IMR-90 (cell line): Measurements from ENCODE around the gene PAK4. TPM values are rescaled to one million over a fixed set of nuclear protein-coding genes. Genes with fewer than 3 reads are reported as not detected.

Experiments used
- ATAC-seq: fragments of 200-7000 bp; cut with Tn5 transposase; 2 replicates; pipeline ENCODE4 v1.9.1; 2020; ENCODE audit warnings: low read depth, mild to moderate bottlenecking, moderate library complexity
- BruUV-seq: library from RNA; stranded (reverse); fragments of 400-500 nt; replicated peaks from 2 replicates; lab custom pipeline; 2021; lab: Mats Ljungman, UMichigan
- CTCF ChIA-PET: fragments of 300-600 bp; formaldehyde crosslinking; extraction: SDS; loops from one replicate; lab custom pipeline; 2021; ENCODE audit warnings: antibody characterized with exemption; lab: Yijun Ruan, JAX
- POLR2A ChIA-PET: fragments of 300-600 bp; sonication (Branson Sonifier 250); formaldehyde crosslinking; loops from one replicate; lab custom pipeline; 2022; ENCODE audit warnings: antibody characterized with exemption; ENCODE audit not compliant: unreplicated experiment; lab: Charles Lee
- DNase-seq: peaks from one replicate; pipeline ENCODE4 v3.0.0; 2013
- H2AFZ ChIP-seq: replicated peaks from 2 replicates; pipeline ENCODE3; 2013; ENCODE audit warnings: low read length, mild to moderate bottlenecking; ENCODE audit not compliant: poor library complexity
- H2AK5ac ChIP-seq: 2 replicates; pipeline ENCODE4 v1.6.1; 2013; ENCODE audit warnings: low read depth, low read length, inconsistent platforms
- H2AK9ac ChIP-seq: replicated peaks from 2 replicates; pipeline ENCODE3; 2013; ENCODE audit warnings: mild to moderate bottlenecking, low read depth, low read length, moderate library complexity; ENCODE audit not compliant: poor library complexity
- H2BK120ac ChIP-seq: 2 replicates; pipeline ENCODE4 v1.6.1; 2013; ENCODE audit warnings: low read depth, low read length, inconsistent platforms
- H2BK15ac ChIP-seq: 3 replicates; pipeline ENCODE4 v1.6.1; 2013; ENCODE audit warnings: low read depth, low read length, inconsistent platforms
- H2BK20ac ChIP-seq: 2 replicates; pipeline ENCODE4 v1.6.1; 2013; ENCODE audit warnings: low read depth, mild to moderate bottlenecking, inconsistent platforms, low read length, moderate library complexity
- H2BK5ac ChIP-seq: 2 replicates; pipeline ENCODE4 v1.6.1; 2013; ENCODE audit warnings: mild to moderate bottlenecking, low read depth, low read length, inconsistent platforms; ENCODE audit not compliant: poor library complexity, severe bottlenecking
- H3K14ac ChIP-seq: replicated peaks from 2 replicates; pipeline ENCODE4 v1.6.1; 2013; ENCODE audit warnings: low read depth, low read length, inconsistent platforms
- H3K18ac ChIP-seq: 2 replicates; pipeline ENCODE4 v1.6.1; 2013; ENCODE audit warnings: low read depth, low read length, control low read depth
- H3K23ac ChIP-seq: 2 replicates; pipeline ENCODE4 v1.6.1; 2013; ENCODE audit warnings: low read depth, low read length, inconsistent platforms
- H3K27ac ChIP-seq: 2 replicates; pipeline ENCODE4 v1.5.1; 2013; ENCODE audit warnings: mild to moderate bottlenecking, control low read depth, low read length; ENCODE audit not compliant: insufficient read depth
- H3K27me3 ChIP-seq: 2 replicates; pipeline ENCODE4 v1.6.1; 2013; ENCODE audit warnings: low read length; ENCODE audit not compliant: control insufficient read depth, insufficient read depth
- H3K36me3 ChIP-seq: 2 replicates; pipeline ENCODE4 v1.6.1; 2013; ENCODE audit warnings: low read length, mixed read lengths; ENCODE audit not compliant: control insufficient read depth, insufficient read depth
- H3K4ac ChIP-seq: 2 replicates; pipeline ENCODE4 v1.6.1; 2013; ENCODE audit warnings: low read depth, low read length, inconsistent platforms
- H3K4me1 ChIP-seq: 2 replicates; pipeline ENCODE4 v1.6.1; 2013; ENCODE audit warnings: low read length, mixed read lengths; ENCODE audit not compliant: control insufficient read depth, insufficient read depth
- H3K4me2 ChIP-seq: 2 replicates; pipeline ENCODE4 v1.6.1; 2013; ENCODE audit warnings: low read depth, mild to moderate bottlenecking, control low read depth, low read length, moderate library complexity
- H3K4me3 ChIP-seq: 2 replicates; pipeline ENCODE4 v1.5.1; 2013; ENCODE audit warnings: low read depth, mild to moderate bottlenecking, control low read depth, low read length, moderate library complexity; ENCODE audit not compliant: insufficient read depth
- H3K56ac ChIP-seq: 2 replicates; pipeline ENCODE4 v1.6.1; 2013; ENCODE audit warnings: low read length, inconsistent platforms; ENCODE audit not compliant: insufficient read depth; ENCODE audit errors: extremely low read depth
- H3K79me1 ChIP-seq, 2 experiments: 2 replicates each; pipeline ENCODE4 v1.6.1; 2013; ENCODE audit warnings: low read length in 2 of 2, inconsistent platforms in 1 of 2, low read depth in 1 of 2
- H3K9ac ChIP-seq: 2 replicates; pipeline ENCODE4 v1.6.1; 2013; ENCODE audit warnings: low read depth, low read length, control low read depth
- H3K9me1 ChIP-seq: 2 replicates; pipeline ENCODE4 v1.6.1; 2013; ENCODE audit warnings: low read length, inconsistent platforms; ENCODE audit not compliant: insufficient read depth
- H3K9me3 ChIP-seq: 2 replicates; pipeline ENCODE4 v1.6.1; 2013; ENCODE audit warnings: low read length; ENCODE audit not compliant: control insufficient read depth, insufficient read depth
- H4K20me1 ChIP-seq: 2 replicates; pipeline ENCODE4 v1.6.1; 2013; ENCODE audit warnings: low read length, inconsistent platforms; ENCODE audit not compliant: insufficient read depth
- H4K5ac ChIP-seq: 2 replicates; pipeline ENCODE4 v1.6.1; 2013; ENCODE audit warnings: mild to moderate bottlenecking, low read depth, low read length, control low read depth
- H4K8ac ChIP-seq, 2 experiments: 2 replicates each; pipeline ENCODE4 v1.6.1; 2013; ENCODE audit warnings: low read depth in 2 of 2, low read length in 2 of 2, control low read depth in 1 of 2, inconsistent platforms in 1 of 2
- H4K91ac ChIP-seq: 2 replicates; pipeline ENCODE4 v1.6.1; 2013; ENCODE audit warnings: low read depth, low read length, inconsistent platforms; ENCODE audit not compliant: insufficient read depth
- BHLHE40 ChIP-seq: fragments of 150-350 bp; IDR thresholded peaks from 2 replicates; pipeline ENCODE4 v1.6.1; 2016; ENCODE audit warnings: mild to moderate bottlenecking, low read depth, low read length
- CEBPB ChIP-seq: IDR thresholded peaks from 2 replicates; pipeline ENCODE4 v1.6.1; 2012; ENCODE audit warnings: low read depth, low read length, improper control_type of control experiment
- CHD1 ChIP-seq: IDR thresholded peaks from 2 replicates; pipeline ENCODE4 v1.6.1; 2012; ENCODE audit warnings: low read depth, low read length, improper control_type of control experiment
- MAZ ChIP-seq: IDR thresholded peaks from 2 replicates; pipeline ENCODE4 v1.6.1; 2012; ENCODE audit warnings: low read depth, mild to moderate bottlenecking, low read length, improper control_type of control experiment, moderate library complexity, borderline replicate concordance
- MXI1 ChIP-seq: IDR thresholded peaks from 2 replicates; pipeline ENCODE4 v1.6.1; 2012; ENCODE audit warnings: low read depth, mild to moderate bottlenecking, low read length, moderate library complexity, borderline replicate concordance
- RCOR1 ChIP-seq: IDR thresholded peaks from 2 replicates; pipeline ENCODE4 v1.6.1; 2012; ENCODE audit warnings: mild to moderate bottlenecking, low read length, improper control_type of control experiment; ENCODE audit not compliant: insufficient replicate concordance
- WGBS, 2 experiments: methylation state at CpG; one replicate each; pipeline versions ENCODE4 v1.1.5 to v1.1.7; 2013; ENCODE audit warnings: missing lambda C conversion rate in 2 of 2; ENCODE audit not compliant: insufficient read length in 1 of 2; ENCODE audit errors: extremely low coverage in 2 of 2; 5-methylcytosine and 5-hydroxymethylcytosine counted together
- dilution Hi-C: fragments of 300-500 bp; cut with HindIII; formaldehyde crosslinking; loops from one replicate; pipeline ENCODE4 v1.14.3; 2018; ENCODE audit warnings: low sequenced_read_pairs; ENCODE audit not compliant: unreplicated experiment
- in situ Hi-C: fragments of 300-500 bp; cut with MboI; formaldehyde crosslinking; loops from 3 replicates; pipeline ENCODE4 v1.14.3; 2019; ENCODE audit warnings: low sequenced_read_pairs, inconsistent platforms, mixed read lengths
- intact Hi-C: fragments of 100-400 bp; cut with micrococcal nuclease; formaldehyde crosslinking; loops from 2 replicates; pipeline ENCODE4 v1.10.0; 2022
- polyA plus RNA-seq, 3 experiments: library from polyadenylated mRNA; depleted of rRNA; stranded (reverse); fragments of >200 nt; gene quantifications; 2 replicates each; pipeline ENCODE4 v1.2.3, GENCODE V29; 2012; ENCODE audit warnings: low replicate concordance in 1 of 3
- total RNA-seq: library from RNA; depleted of rRNA; stranded (reverse); fragments of >200 nt; gene quantifications from 2 replicates; pipeline ENCODE4 v1.2.3, GENCODE V29; 2012

The PAK4 gene
- total and polyA plus RNA-seq, 2 of the 4 experiments (the other 2 are of a cell fraction) = 2.0 to 27.2 TPM

DNA sequence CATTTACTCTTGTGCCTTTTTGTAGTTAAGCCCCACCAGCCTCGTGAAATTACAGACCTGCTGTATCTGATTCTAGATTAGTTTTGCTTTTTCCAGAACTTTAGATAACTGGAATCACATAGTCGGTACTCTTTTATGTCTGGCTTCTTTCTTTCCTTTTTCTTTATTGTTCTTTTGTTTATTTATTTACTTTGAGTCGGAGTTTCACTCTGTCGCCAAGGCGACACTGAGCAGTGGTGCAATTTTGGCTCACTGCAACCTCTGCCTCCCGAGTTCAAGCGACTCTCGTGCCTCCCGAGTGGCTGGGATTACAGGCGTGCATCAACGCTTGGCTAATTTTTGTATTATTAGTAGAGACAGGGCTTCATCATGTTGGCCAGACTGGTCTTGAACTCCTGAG is 65.2 kb downstream of the PAK4 start:
- ChIA-PET POLR2A (no interaction called here), CTCF (no interaction called here)
- no peak overlapping the region for H3K4me3 ChIP-seq
- no peak overlapping the region for H3K23ac ChIP-seq
- H4K5ac ChIP-seq = no peak overlapping the region
- no peaks in the 10 kb centered on the region for H3K9me1 ChIP-seq
- no peaks in the 10 kb centered on the region for H3K79me1 ChIP-seq
- BruUV-seq = no TSS peak
- no peaks in the 10 kb centered on the region for H4K20me1 ChIP-seq
- 0% methylated on average over 3 of the region's 11 CpGs; no CpG with 5 or more reads in 1 of the 2 experiments for WGBS, 2 experiments
- H3K27me3 ChIP-seq = peaks cover 20% of the 10 kb centered on the region
- in situ Hi-C loops = no loop called here
- no peak overlapping the region for H3K4me2 ChIP-seq
- dilution Hi-C loops = no loop called here
- H3K9ac ChIP-seq = no peak overlapping the region
- no peak overlapping the region for H3K27ac ChIP-seq
- no peaks in the 10 kb centered on the region for H3K9me3 ChIP-seq
- no peak overlapping the region for H2BK120ac ChIP-seq
- H3K14ac ChIP-seq = no peak overlapping the region
- H3K4me1 ChIP-seq = no peaks in the 10 kb centered on the region
- no peak overlapping the region for H2BK15ac ChIP-seq
- H4K91ac ChIP-seq = no peak overlapping the region
- H3K36me3 ChIP-seq = no peaks in the 10 kb centered on the region
- intact Hi-C loops = no loop called here
- no peak overlapping the region for H3K4ac ChIP-seq
- H2BK5ac ChIP-seq = no peak overlapping the region
- TF ChIP-seq CEBPB (no peak), MAZ (no peak), CHD1 (no peak), RCOR1 (no peak), MXI1 (no peak), BHLHE40 (no peak)
- H2AFZ ChIP-seq = no peak overlapping the region
- H3K18ac ChIP-seq = no peak overlapping the region
- no peak for ATAC-seq
- H2AK9ac ChIP-seq = no peak overlapping the region
- no peak overlapping the region for H4K8ac ChIP-seq
- no peak for DNase-seq
- no peak overlapping the region for H2AK5ac ChIP-seq
- H3K56ac ChIP-seq = no peak overlapping the region
- H2BK20ac ChIP-seq = no peak overlapping the region
